Activated naive CD4-positive, alpha-beta T cell treated with anti-CD3 and anti-CD28 coated beads, Interleukin-2, amount 50 U/mL, for 72 hours (primary cell): ENCODE results near the gene PABPN1L. TPM values are rescaled to one million over a fixed set of nuclear protein-coding genes. Genes with fewer than 3 reads are reported as not detected.
"Not testable (repeated sequence)": the region's sequence is repeated elsewhere in the genome, so short reads cannot be mapped to it uniquely, and the experiment has no call there.

ENCODE experiments used
- ATAC-seq, 2 donors: fragments of 150-1000 bp; cut with Tn5 transposase; 2 replicates each; pipeline ENCODE4 v1.10.0; 2021; ENCODE audit warnings: mild to moderate bottlenecking in 2 of 2, moderate library complexity in 2 of 2
- DNase-seq, 2 donors: peaks; one replicate each; pipeline ENCODE4 v3.0.0; 2021 to 2022; ENCODE audit warnings: low spot score in 2 of 2
- H3K27ac Mint-ChIP-seq, 2 donors: one replicate each; pipeline ENCODE4 v1.8.0; 2022; ENCODE audit warnings: mild to moderate bottlenecking in 2 of 2, mixed read lengths in 2 of 2
- H3K36me3 Mint-ChIP-seq, 2 donors: one replicate each; pipeline ENCODE4 v1.8.0; 2022; ENCODE audit warnings: mixed read lengths in 2 of 2
- H3K9me3 Mint-ChIP-seq, 2 donors: one replicate each; pipeline ENCODE4 v1.8.0; 2022; ENCODE audit warnings: mixed read lengths in 2 of 2
- total RNA-seq, 2 donors: library from RNA; stranded (reverse); gene quantifications; one replicate each; pipeline ENCODE4 v1.2.3, GENCODE V29; 2022

Gene PABPN1L
- total RNA-seq, 2 donors from 2014 or later = not detected

GRCh38 chr16:88833086-88833485 lies 33.4 kb downstream of the PABPN1L start:
- ATAC-seq (no peak), DNase-seq (no peak)
- Mint-ChIP-seq H3K9me3 (no peaks in the 10 kb centered on the region), H3K27ac (peak overlapping the region in 1 of 2 donors; percentile 53), H3K36me3 (no peaks in the 10 kb centered on the region)

GRCh38 chr16:88831838-88832237 lies 34.6 kb downstream of the PABPN1L start:
- ATAC-seq = peak in 1 of 2 donors; percentile 23
- Mint-ChIP-seq H3K36me3 (no peaks in the 10 kb centered on the region), H3K9me3 (no peaks in the 10 kb centered on the region), H3K27ac (no peak overlapping the region)
- no peak for DNase-seq

- ATAC-seq (no peak), DNase-seq (no peak)
- Mint-ChIP-seq H3K27ac (no peak overlapping the region), H3K36me3 (no peaks in the 10 kb centered on the region), H3K9me3 (no peaks in the 10 kb centered on the region)
Observed at GRCh38 chr16:88830783-88831182, 35.7 kb downstream of the PABPN1L start.

- Mint-ChIP-seq H3K36me3 (no peaks in the 10 kb centered on the region), H3K27ac (no peak overlapping the region), H3K9me3 (no peaks in the 10 kb centered on the region)
- DNase-seq = no peak
- no peak for ATAC-seq
Observed at GRCh38 chr16:88830258-88830657, 36.2 kb downstream of the PABPN1L start.

GRCh38 chr16:88828711-88829110 lies 37.7 kb downstream of the PABPN1L start:
- H3K36me3 Mint-ChIP-seq = no peaks in the 10 kb centered on the region
- no peaks in the 10 kb centered on the region for H3K9me3 Mint-ChIP-seq
- H3K27ac Mint-ChIP-seq = no peak overlapping the region
- DNase-seq (no peak), ATAC-seq (no peak)

GRCh38 chr16:88827727-88828126 lies 38.7 kb downstream of the PABPN1L start:
- no peak for ATAC-seq
- no peak for DNase-seq

GRCh38 chr16:88826070-88826840 lies 40.2 kb downstream of the PABPN1L start:
- no peak overlapping the region for H3K27ac Mint-ChIP-seq
- H3K36me3 Mint-ChIP-seq = no peaks in the 10 kb centered on the region
- DNase-seq (no peak), ATAC-seq (no peak)
- no peaks in the 10 kb centered on the region for H3K9me3 Mint-ChIP-seq

More at GRCh38 chr16:88827727-88828126, 38.7 kb downstream of the PABPN1L start:
- no peaks in the 10 kb centered on the region for H3K36me3 Mint-ChIP-seq
- no peak overlapping the region for H3K27ac Mint-ChIP-seq
- H3K9me3 Mint-ChIP-seq = no peaks in the 10 kb centered on the region

GRCh38 chr16:88825146-88825545 lies 41.3 kb downstream of the PABPN1L start:
- no peak overlapping the region for H3K27ac Mint-ChIP-seq
- DNase-seq (no peak), ATAC-seq (no peak)
- H3K9me3 Mint-ChIP-seq = no peaks in the 10 kb centered on the region
- H3K36me3 Mint-ChIP-seq = no peaks in the 10 kb centered on the region

- Mint-ChIP-seq H3K36me3 (no peaks in the 10 kb centered on the region), H3K27ac (no peak overlapping the region), H3K9me3 (no peaks in the 10 kb centered on the region)
- ATAC-seq = no peak
- no peak for DNase-seq
Observed at GRCh38 chr16:88824256-88825077, 42.0 kb downstream of the PABPN1L start.

GRCh38 chr16:88823646-88824045 lies 42.8 kb downstream of the PABPN1L start:
- not testable (repeated sequence) for DNase-seq, H3K27ac Mint-ChIP-seq, H3K36me3 Mint-ChIP-seq, ATAC-seq, H3K9me3 Mint-ChIP-seq

- no peaks in the 10 kb centered on the region for H3K9me3 Mint-ChIP-seq
- no peaks in the 10 kb centered on the region for H3K36me3 Mint-ChIP-seq
- ATAC-seq = no peak
- no peak for DNase-seq
- H3K27ac Mint-ChIP-seq = peak overlapping the region in 1 of 2 donors; percentile 75
Observed at GRCh38 chr16:88822281-88823040, 44.0 kb downstream of the PABPN1L start.

GRCh38 chr16:88821168-88821850 lies 45.2 kb downstream of the PABPN1L start:
- H3K36me3 Mint-ChIP-seq = no peaks in the 10 kb centered on the region

GRCh38 chr16:88820385-88821025 lies 46.0 kb downstream of the PABPN1L start:
- Mint-ChIP-seq H3K27ac (no peak overlapping the region), H3K36me3 (no peaks in the 10 kb centered on the region), H3K9me3 (no peaks in the 10 kb centered on the region)
- DNase-seq (no peak), ATAC-seq (no peak)

More at GRCh38 chr16:88821168-88821850, 45.2 kb downstream of the PABPN1L start:
- H3K27ac Mint-ChIP-seq = no peak overlapping the region
- no peaks in the 10 kb centered on the region for H3K9me3 Mint-ChIP-seq
- ATAC-seq = no peak
- no peak for DNase-seq

GRCh38 chr16:88819126-88819525 lies 47.3 kb downstream of the PABPN1L start:
- ATAC-seq = no peak
- H3K27ac Mint-ChIP-seq = no peak overlapping the region
- no peak for DNase-seq
- H3K36me3 Mint-ChIP-seq = no peaks in the 10 kb centered on the region
- no peaks in the 10 kb centered on the region for H3K9me3 Mint-ChIP-seq

- no peak for ATAC-seq
- no peak for DNase-seq
- Mint-ChIP-seq H3K27ac (no peak overlapping the region), H3K36me3 (no peaks in the 10 kb centered on the region), H3K9me3 (no peaks in the 10 kb centered on the region)
Observed at GRCh38 chr16:88818575-88818874, 47.9 kb downstream of the PABPN1L start.
